Measurements from ENCODE around the gene EVA1B. TPM values are rescaled to one million over a fixed set of nuclear protein-coding genes. Genes with fewer than 3 reads are reported as not detected.

Gene EVA1B
- total RNA-seq, 1 experiment from 2014 or later = 32.0 TPM

DNA sequence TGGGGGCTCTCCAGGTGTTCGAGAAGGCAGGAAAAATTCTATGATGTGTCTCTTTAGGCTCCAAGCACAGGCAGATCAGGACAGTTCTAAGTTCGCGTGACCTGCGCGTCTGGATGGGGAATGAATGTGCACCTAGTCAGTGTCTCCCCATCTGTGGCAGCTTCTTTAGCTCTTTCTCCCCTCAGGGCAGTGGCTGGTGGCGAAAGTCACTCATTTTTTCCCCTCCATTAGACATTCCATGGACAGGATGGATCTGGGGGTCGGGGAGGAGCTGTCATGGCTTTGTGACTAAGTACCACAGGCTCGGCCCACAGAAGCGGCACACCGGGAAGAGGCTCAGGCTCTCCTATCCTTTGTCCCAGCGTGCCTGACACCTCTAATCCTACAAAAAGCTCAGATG is 31.0 kb upstream of the EVA1B start:
- Mint-ChIP-seq H3K36me3 (peaks cover 28% of the 10 kb centered on the region), H3K4me1 (peaks cover 8% of the 10 kb centered on the region), H3K4me3 (no peak overlapping the region), H3K27ac (no peak overlapping the region), H3K27me3 (ENCODE audit: low read depth) (no peaks in the 10 kb centered on the region), H3K9me3 (no peaks in the 10 kb centered on the region)
- ATAC-seq (no peak), DNase-seq (ENCODE audit: low spot score) (no peak)
- POLR2A ChIA-PET = no interaction called here
- TF ChIP-seq, protein P1, sequence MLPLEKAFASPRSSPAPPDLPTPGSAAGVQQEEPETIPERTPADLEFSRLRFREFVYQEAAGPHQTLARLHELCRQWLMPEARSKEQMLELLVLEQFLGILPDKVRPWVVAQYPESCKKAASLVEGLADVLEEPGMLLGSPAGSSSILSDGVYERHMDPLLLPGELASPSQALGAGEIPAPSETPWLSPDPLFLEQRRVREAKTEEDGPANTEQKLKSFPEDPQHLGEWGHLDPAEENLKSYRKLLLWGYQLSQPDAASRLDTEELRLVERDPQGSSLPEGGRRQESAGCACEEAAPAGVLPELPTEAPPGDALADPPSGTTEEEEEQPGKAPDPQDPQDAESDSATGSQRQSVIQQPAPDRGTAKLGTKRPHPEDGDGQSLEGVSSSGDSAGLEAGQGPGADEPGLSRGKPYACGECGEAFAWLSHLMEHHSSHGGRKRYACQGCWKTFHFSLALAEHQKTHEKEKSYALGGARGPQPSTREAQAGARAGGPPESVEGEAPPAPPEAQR (CRISPR knock-in tag; IDR thresholded peaks at IDR 0.05) = no peak
- TF ChIP-seq NR1H2 (CRISPR knock-in tag; IDR thresholded peaks at IDR 0.05) = no peak
- CTCF ChIA-PET = interaction anchor here (1.4 kb wide), 1 partner anchor 12 kb away, joined by 4 read pairs; no protein-coding TSS in a partner anchor

DNA sequence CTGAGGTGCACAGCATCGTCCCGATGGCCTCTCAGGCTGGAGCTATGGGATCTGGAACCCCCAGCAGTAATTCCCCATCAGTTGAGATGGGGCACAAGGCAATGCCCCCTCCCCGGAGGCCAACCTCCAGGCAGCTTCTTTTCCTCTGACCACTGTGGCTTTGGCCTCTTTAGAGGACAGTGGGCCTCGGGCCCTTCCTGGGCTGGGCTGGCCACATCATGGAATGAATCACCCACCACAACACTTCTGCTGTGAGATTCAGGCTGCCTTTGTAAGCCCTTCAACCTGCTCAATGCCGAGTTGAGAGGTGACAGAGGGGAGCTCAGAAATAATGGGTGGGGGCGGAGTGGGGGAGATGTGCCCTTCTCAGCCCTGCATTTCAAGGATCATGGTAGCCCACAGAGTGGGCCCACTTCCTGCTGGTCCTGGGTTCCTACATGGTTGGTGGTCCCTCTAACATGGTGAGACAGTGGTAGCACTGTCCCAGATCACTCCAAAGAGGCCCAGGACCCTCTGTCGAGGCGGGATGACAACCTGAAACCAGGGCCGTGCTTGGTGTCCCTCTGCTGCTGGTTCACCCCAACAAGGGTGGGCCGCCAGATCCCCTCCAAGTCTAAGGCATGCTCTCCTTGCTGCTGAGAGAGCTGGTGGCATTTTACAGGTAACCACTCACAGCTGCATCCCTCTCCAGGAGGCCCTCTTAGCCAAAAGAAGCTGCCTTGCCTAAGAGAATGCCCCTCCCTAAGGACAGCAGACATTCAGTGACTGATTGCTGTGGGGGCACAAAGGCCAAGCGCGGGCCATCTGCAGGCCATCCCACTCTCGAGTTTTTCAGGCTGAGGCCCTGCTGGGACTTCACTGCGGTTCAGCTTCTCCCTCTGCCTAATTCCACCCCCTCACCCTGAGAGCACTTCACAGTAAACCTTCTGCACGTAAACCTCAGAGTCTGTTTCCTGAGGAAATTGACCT is 29.7 kb upstream of the EVA1B start:
- H3K4me3 Mint-ChIP-seq = no peak overlapping the region
- TF ChIP-seq GRHL2 (CRISPR knock-in tag; IDR thresholded peaks at IDR 0.05; ENCODE audit: insufficient replicate concordance, severe bottlenecking) (no peak), MXD4 (CRISPR knock-in tag; IDR thresholded peaks at IDR 0.05; ENCODE audit: borderline replicate concordance) (no peak), HMGA2 (CRISPR knock-in tag; IDR thresholded peaks at IDR 0.05) (no peak), EMX1 (CRISPR knock-in tag; IDR thresholded peaks at IDR 0.05) (no peak), NR3C1 (CRISPR knock-in tag; conservative IDR thresholded peaks at IDR 0.05; ENCODE audit: low read depth) (no peak), FOXJ3 (CRISPR knock-in tag; IDR thresholded peaks at IDR 0.05; ENCODE audit: borderline replicate concordance) (no peak), CBFB (CRISPR knock-in tag; IDR thresholded peaks at IDR 0.05; ENCODE audit: low read depth) (no peak), NR2C2 (CRISPR knock-in tag; IDR thresholded peaks at IDR 0.05) (no peak), ZNF416 (CRISPR knock-in tag; IDR thresholded peaks at IDR 0.05) (no peak), ZNF219 (CRISPR knock-in tag; IDR thresholded peaks at IDR 0.05; ENCODE audit: borderline replicate concordance) (no peak), ETV6 (CRISPR knock-in tag; IDR thresholded peaks at IDR 0.05) (no peak), RORB (CRISPR knock-in tag; IDR thresholded peaks at IDR 0.05) (no peak)
- TF ChIP-seq, protein P2, sequence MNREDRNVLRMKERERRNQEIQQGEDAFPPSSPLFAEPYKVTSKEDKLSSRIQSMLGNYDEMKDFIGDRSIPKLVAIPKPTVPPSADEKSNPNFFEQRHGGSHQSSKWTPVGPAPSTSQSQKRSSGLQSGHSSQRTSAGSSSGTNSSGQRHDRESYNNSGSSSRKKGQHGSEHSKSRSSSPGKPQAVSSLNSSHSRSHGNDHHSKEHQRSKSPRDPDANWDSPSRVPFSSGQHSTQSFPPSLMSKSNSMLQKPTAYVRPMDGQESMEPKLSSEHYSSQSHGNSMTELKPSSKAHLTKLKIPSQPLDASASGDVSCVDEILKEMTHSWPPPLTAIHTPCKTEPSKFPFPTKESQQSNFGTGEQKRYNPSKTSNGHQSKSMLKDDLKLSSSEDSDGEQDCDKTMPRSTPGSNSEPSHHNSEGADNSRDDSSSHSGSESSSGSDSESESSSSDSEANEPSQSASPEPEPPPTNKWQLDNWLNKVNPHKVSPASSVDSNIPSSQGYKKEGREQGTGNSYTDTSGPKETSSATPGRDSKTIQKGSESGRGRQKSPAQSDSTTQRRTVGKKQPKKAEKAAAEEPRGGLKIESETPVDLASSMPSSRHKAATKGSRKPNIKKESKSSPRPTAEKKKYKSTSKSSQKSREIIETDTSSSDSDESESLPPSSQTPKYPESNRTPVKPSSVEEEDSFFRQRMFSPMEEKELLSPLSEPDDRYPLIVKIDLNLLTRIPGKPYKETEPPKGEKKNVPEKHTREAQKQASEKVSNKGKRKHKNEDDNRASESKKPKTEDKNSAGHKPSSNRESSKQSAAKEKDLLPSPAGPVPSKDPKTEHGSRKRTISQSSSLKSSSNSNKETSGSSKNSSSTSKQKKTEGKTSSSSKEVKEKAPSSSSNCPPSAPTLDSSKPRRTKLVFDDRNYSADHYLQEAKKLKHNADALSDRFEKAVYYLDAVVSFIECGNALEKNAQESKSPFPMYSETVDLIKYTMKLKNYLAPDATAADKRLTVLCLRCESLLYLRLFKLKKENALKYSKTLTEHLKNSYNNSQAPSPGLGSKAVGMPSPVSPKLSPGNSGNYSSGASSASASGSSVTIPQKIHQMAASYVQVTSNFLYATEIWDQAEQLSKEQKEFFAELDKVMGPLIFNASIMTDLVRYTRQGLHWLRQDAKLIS (CRISPR knock-in tag; IDR thresholded peaks at IDR 0.05; ENCODE audit: borderline replicate concordance) = no peak
- TF ChIP-seq, protein P3, sequence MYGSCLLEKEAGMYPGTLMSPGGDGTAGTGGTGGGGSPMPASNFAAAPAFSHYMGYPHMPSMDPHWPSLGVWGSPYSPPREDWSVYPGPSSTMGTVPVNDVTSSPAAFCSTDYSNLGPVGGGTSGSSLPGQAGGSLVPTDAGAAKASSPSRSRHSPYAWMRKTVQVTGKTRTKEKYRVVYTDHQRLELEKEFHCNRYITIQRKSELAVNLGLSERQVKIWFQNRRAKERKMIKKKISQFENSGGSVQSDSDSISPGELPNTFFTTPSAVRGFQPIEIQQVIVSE (CRISPR knock-in tag; IDR thresholded peaks at IDR 0.05; ENCODE audit: borderline replicate concordance) = no peak
- TF ChIP-seq, protein P4, sequence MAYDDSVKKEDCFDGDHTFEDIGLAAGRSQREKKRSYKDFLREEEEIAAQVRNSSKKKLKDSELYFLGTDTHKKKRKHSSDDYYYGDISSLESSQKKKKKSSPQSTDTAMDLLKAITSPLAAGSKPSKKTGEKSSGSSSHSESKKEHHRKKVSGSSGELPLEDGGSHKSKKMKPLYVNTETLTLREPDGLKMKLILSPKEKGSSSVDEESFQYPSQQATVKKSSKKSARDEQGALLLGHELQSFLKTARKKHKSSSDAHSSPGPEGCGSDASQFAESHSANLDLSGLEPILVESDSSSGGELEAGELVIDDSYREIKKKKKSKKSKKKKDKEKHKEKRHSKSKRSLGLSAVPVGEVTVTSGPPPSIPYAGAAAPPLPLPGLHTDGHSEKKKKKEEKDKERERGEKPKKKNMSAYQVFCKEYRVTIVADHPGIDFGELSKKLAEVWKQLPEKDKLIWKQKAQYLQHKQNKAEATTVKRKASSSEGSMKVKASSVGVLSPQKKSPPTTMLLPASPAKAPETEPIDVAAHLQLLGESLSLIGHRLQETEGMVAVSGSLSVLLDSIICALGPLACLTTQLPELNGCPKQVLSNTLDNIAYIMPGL (CRISPR knock-in tag; IDR thresholded peaks at IDR 0.05) = no peak
- TF ChIP-seq, protein P1 (CRISPR knock-in tag; IDR thresholded peaks at IDR 0.05) = no peak
- TF ChIP-seq, protein P5, sequence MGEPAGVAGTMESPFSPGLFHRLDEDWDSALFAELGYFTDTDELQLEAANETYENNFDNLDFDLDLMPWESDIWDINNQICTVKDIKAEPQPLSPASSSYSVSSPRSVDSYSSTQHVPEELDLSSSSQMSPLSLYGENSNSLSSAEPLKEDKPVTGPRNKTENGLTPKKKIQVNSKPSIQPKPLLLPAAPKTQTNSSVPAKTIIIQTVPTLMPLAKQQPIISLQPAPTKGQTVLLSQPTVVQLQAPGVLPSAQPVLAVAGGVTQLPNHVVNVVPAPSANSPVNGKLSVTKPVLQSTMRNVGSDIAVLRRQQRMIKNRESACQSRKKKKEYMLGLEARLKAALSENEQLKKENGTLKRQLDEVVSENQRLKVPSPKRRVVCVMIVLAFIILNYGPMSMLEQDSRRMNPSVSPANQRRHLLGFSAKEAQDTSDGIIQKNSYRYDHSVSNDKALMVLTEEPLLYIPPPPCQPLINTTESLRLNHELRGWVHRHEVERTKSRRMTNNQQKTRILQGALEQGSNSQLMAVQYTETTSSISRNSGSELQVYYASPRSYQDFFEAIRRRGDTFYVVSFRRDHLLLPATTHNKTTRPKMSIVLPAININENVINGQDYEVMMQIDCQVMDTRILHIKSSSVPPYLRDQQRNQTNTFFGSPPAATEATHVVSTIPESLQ (CRISPR knock-in tag; IDR thresholded peaks at IDR 0.05) = no peak
- TF ChIP-seq, protein P6, sequence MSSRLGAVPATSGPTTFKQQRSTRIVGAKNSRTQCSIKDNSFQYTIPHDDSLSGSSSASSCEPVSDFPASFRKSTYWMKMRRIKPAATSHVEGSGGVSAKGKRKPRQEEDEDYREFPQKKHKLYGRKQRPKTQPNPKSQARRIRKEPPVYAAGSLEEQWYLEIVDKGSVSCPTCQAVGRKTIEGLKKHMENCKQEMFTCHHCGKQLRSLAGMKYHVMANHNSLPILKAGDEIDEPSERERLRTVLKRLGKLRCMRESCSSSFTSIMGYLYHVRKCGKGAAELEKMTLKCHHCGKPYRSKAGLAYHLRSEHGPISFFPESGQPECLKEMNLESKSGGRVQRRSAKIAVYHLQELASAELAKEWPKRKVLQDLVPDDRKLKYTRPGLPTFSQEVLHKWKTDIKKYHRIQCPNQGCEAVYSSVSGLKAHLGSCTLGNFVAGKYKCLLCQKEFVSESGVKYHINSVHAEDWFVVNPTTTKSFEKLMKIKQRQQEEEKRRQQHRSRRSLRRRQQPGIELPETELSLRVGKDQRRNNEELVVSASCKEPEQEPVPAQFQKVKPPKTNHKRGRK (CRISPR knock-in tag; IDR thresholded peaks at IDR 0.05; ENCODE audit: borderline replicate concordance) = no peak
- H3K9me3 Mint-ChIP-seq = no peaks in the 10 kb centered on the region
- peaks cover 27% of the 10 kb centered on the region for H3K36me3 Mint-ChIP-seq
- H3K27me3 Mint-ChIP-seq (ENCODE audit: low read depth) = no peaks in the 10 kb centered on the region
- DNase-seq (ENCODE audit: low spot score) (no peak), ATAC-seq (no peak)
- peak overlapping the region; percentile 51 for H3K27ac Mint-ChIP-seq
- H3K4me1 Mint-ChIP-seq = peaks cover 8% of the 10 kb centered on the region
- CTCF ChIA-PET = interaction anchor here (0.7 to 7.0 kb wide), 4 partner anchors 11 to 29 kb away, joined by 3 to 72 read pairs (median 22); no protein-coding TSS in a partner anchor
- POLR2A ChIA-PET = no interaction called here

All from WTC11 (cell line).